ENCODE data around the gene BRF1.
"Not testable (repeated sequence)": the region's sequence is repeated elsewhere in the genome, so short reads cannot be mapped to it uniquely, and the experiment has no call there.

Gene BRF1

DNA sequence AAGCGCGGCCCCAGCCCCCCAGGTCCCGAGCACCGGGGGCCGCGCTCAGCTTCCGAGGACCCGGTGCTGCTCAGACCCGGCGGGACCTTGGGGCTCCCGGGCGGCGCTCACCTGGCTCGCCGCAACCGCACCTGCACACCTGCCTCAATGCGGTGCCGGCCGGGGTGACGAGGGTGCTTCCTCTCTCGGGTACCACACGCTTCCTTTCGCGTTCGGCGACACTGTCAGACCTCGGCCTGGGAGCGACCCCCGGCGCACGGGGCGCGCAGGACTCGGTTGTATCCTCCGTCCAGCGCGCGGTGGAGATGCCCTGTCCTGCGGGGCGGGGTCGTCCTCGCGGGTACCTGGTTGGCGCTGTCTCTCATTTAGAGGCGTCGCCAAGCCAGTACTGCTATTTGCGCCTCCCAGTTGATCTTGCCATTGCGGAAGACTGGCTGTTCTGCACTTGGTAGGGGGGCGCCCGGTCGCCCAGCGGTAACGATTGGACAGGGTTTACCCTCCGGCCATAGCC is 14.5 kb upstream of the BRF1 start:
- DNase-seq (ENCODE audit: low spot score), result no peak

DNA sequence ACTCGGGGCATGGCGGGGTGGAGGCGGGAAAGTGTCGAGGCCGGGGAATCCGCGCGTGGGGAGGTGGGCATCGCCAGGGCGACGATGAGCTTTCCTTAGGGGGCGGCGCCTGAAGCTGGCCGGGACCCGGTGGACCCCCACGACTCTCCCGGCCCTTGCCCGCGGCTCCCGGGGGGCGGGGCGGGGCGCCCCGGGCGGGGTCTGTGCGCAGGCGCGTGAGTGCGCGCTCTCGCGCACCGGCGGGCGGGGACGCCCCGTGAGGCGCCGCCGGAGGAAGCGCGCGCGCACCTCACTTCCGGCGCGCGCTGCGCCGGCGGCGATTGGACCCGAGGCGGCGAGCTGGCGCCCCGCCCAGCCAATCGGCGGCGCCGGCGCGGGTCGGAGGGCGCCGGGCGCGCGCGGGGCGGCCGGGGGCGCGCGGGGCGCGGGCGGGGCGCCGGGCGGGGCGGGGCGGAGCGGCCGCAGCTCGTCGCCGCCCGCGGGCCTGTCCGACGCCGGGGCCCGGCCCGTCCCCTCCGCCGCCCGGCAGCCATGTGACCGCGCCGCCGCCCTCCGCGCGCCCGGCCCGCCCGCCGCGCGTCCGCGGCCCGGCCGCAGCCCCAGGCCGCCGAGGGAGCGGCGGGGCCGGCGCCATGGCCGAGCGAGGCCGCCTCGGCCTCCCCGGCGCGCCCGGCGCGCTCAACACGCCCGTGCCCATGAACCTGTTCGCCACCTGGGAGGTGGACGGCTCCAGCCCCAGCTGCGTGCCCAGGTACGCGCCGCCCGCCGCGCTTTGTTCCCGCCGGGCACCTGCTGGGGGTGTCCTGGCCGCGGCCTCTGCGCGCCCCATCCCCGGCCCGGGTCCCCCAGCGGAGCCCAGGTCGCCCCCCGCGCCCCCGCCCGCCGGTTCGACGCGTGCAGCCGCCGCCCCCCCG is 13.7 kb upstream of the BRF1 start, which contains the start of gene PACS2:
Gene PACS2 (plus strand): TSS at position 462 of the 914 bp plus-strand sequence. CDS start 171 bp downstream, at position 633.
- DNase-seq (ENCODE audit: low spot score), result peak; percentile 78

DNA sequence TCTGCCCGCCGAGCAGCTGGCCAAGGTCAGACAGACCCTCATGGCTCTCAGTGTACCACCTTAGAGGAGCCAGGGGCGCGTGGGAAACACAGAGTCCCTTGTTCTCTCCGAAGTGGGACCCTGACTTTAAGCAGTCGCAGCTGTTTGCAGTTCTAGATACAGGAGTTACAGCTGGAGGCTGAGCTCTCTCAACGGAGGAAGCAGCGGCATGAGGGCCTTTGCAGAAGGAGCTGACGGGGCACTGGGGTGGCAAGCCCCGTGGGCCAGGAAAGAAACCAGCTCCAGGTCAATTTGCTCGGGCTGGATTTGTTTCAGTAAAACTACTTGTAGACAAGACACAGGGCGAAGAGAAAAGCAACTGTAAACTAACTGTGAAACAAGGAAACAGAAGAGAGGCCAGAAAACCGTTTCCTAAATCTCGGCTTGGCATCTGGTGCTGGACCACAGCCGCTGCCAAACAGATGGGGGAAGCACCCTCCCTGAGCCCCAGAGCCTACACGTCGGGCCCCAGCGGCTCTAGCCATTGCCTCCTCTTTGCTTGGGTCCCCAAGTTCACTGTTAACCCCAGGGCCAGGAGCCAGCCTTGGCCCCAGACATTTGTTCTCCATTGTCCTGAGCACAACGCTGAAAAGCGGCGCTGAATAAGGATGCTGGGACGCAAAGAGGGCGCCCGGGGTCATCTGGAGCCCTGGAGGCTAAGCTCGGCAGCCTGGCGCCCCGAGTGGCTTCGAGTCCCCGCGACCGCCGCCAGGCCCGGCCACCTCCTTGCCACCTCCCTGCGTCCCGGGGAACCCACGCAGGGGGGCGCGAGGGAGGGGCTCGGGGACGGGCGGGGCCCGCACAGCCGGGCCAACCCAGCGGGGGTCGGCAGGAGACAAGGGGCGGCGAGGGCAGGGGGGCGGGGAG is 12.8 kb upstream of the BRF1 start:
- DNase-seq (ENCODE audit: low spot score), result no peak

DNA sequence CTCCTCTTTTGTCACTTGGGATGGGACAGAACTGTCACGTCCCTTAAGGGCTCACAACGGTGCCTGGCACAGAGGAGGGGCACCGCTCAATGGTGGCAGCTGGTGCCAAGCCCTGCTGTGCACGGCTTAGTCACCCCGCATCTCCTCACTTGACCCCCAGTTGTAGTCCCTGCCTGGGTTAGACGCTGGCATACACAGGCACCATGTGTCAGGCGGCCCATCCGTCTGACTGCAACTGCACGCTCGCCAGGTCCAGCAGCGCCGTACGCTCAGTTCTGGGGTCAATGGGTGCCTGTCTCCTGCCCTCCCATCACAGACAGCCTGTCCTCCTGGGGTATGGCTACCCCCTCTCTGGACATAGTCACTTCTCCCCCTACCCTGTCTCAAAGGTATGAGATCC is 12.2 kb upstream of the BRF1 start:
- peak; percentile 94 for DNase-seq (ENCODE audit: low spot score)

DNA sequence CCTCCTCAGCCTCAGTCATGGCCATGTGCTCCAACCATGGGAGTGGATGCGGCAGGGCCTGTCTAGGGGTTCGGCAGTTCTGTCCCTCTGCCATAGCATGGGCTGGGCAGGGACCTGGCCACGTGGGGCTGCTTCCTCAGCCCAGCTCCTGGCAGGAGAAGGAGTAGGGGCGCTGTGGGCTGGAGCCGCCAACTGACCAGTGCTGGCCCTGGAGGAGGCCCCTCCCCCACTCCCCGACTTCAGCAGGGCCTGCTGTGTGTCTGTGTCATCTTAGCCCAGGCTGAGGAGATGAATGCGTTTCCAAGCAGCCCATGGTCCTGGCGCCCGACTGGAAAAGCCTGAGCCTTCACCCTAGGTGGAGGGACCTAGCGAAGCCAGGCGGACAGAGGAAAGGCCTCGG is 11.0 kb upstream of the BRF1 start:
- no peak for DNase-seq (ENCODE audit: low spot score)

DNA sequence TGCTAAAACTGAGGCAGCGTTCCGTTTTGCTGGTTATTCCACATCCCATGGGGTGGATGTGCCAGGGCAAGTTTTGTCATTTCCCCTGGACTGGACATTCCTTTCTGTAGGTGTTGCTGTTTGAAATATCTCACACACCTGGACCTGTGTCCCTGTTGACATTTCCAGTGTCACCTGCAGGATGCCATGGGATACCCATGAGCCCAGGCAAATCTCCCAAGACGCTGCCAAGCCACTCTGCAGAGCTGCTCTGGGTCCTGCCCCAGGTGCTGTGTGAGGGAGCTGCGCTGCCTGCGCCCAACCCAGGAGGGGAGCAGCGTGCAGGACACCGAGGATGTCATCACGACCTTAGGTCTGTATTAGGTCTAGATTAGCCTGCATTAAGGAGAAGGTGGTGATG is 8.6 kb upstream of the BRF1 start:
- no peak for DNase-seq (ENCODE audit: low spot score)

DNA sequence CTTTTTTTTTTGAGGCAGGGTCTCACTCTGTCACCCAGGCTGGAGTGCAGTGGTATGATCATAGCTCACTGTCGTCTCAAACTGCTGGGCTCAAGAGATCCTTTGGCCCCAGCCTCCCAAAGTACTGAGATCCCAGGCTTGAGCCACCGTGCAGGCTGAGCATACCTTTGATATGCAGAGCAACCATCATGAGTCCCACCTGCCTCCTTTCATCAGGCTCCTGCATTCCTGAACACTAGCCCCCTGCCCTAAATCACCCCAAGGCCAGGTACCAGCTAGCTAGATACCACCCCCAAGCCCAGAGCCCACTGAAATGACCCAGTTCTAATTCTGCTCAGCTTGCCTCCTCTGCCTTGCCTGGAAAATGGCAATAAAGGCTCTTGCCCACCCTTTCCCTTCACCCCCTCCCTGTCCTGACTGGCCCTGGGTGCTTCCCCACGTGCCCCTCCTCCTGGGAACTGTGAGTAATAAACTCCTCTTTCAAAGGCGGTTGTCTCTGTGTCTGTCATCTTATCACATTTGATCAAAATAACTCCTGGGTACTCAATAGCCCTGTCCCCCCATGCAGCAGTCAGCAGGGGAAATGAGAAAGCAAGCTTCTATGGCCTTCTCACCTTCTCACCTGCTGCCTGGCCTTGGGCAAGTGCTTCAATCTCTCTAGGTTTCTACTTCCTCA is 6.4 kb upstream of the BRF1 start:
- no peak for DNase-seq (ENCODE audit: low spot score)

DNA sequence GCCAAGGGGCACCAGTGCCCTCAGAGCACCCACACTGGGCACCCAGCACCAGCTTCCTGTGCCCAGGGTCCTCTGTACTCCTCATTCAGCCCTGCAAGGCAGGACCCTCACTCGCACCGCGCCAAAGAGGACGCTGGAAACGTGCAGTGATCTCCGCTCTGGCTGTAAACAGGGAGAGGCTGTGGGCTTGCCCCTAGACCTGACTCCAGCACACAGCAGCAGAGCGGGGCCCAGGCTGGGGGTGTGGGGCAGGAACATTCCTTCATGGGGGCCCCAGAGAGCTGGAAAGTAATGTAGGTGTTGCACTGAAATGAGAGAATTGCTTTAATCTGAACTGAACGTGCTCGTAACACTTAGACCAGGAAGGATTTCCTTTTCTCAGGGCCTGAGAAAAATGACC is 5.0 kb upstream of the BRF1 start:
- no peak for DNase-seq (ENCODE audit: low spot score)

DNA sequence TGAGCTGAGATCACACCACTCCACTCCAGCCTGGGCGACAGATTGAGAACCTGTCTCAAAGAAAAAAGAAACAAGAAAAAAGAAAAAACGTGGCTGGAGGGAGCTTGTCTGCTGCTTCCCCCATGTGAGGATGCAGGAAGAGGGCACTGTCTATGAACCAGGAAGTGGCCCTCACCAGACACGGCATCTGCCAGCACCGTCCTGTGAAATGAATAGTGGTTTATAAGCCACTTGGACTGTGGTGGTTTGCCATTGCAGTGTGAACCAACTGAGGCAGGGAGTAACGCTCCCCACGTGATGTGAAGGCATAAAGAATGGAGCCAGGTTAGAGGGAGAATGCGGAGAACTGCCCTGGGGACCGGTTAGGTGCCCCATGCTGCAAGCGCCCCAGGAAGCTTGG is 4.5 kb upstream of the BRF1 start:
- no peak for DNase-seq (ENCODE audit: low spot score)

DNA sequence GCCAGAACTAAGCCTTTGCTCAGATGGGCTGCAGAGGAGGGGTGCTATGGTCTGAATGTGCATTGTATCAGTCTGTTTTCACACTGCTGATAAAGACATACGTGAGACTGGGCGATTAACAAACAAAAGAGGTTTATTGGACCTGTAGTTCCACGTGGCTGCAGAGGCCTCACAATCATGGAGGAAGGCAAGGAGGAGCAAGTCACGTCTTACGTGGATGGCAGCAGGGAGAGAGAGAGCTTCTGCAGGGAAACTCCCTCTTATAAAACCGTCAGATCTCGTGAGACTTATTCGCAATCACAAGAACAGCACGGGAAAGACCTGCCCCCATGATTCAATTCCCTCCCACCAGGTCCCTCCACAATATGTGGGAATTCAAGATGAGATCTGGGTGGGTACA is 3.8 kb upstream of the BRF1 start:
- DNase-seq (ENCODE audit: low spot score), result no peak

DNA sequence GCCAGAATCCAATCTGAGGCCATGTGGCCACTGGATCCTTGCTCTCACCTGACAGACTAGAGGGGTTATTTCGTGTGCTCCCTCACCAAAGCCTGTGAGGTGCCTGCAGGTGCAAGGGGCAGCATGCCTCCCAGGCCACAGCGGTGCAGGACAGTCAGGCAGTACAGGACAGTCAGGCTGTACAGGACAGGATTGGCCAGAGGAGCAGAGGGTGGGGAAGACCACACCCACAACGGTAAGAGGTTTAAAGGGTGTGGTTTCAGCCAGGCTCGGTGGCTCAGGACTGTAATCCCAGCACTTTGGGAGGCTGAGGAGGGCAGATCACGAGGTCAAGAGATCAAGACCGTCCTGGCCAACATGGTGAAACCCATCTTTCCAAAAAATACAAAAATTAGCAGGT is 3.1 kb upstream of the BRF1 start:
- DNase-seq (ENCODE audit: low spot score), result no peak

DNA sequence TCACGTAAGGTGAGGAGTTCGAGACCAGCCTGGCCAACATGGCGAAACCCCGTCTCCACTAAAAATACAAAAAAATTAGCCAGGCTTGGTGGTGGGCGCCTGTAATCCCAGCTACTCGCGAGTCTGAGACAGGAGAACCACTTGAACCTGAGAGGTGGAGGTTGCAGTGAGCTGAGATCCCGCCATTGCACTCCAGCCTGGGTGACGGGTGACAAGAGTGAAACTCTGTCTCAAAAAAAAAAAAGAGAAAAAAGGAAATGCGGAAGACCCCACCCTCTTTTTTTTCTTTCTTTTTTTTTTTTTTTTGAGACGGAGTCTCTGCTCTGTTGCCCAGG is 1.1 kb upstream of the BRF1 start:
- DNase-seq (ENCODE audit: low spot score), result not testable (repeated sequence)

DNA sequence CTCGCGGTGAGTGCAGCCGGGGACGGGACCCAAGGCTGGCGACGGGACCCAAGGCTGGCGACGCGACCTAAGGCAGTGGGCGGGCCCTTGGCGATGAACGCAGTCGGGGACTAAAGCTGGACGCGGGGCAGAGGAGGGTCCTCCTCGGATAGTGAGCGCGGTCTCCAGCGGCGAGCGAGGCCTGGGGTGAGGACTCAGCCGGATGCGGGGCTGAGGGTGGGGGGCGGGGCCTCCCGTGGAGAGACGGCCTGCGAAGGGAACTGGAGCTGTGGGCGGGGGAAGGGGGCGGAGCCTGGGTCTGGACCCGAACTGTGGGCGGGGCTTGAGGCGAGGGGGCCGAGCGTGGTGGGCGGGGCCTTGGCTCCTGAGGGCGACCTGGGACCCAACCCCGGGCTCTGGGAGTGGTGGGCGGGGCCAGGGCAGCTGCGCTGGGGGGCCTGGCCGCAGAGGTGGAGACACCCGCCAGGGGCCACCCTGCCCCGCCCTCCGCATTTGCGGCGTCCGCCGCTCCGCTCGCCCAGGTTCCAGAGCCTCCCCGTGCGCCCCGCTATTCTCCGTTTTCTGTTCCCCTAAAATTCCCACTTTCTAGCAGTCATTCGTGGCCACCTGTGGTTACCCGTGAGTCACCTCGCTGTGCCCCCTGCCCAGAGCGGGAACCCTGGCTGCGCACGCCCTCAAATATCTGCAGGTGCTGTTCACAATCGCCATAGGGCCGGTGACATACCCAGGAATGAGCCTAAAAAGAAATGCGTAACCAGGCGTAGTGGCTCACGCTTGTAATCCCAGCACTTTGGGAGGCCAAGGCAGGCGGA is 508 bp upstream of the BRF1 start:
- DNase-seq (ENCODE audit: low spot score), result peak; percentile 94

DNA sequence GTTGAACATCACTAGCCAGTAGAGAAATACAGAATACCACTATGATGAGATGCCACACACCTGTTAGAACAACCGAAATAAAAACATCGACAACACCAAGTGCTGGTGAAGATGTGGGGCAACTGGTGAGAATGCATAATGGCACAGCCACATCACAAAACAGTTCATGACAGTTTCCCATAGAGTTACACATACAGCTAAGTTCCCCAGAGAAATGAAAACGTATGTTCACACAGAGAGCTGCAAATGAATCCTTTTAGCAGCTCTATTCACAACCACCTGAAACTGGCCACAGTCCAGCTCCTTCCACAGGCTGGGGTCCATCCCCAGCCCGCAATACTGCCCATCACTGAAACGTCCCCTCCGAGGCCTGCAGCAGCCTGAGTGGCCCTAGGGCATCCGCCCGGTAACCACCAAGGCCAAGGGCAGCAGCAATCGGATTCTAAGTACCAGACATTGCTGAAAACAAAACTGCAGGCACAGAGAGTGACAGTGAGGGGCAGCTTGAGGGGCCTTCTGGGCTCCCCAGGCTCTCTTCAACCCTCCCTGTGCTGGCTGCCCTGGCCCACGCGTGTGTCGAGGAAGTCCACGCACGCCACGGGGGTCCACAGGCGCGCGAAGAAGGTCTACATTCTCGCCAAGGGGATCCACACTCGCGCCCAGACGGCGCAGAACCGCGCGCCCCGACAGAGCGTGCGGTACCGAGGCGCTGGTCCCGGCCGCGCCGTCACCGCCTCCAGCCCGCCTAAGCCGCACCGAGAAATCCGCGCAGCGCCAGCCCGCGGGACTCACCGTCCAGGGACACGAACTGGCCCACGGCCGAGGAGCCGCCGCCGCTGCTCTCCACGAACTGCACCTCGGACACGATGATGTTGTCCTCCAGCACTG is 903 bp downstream of the BRF1 start:
- no peak for DNase-seq (ENCODE audit: low spot score)

DNA sequence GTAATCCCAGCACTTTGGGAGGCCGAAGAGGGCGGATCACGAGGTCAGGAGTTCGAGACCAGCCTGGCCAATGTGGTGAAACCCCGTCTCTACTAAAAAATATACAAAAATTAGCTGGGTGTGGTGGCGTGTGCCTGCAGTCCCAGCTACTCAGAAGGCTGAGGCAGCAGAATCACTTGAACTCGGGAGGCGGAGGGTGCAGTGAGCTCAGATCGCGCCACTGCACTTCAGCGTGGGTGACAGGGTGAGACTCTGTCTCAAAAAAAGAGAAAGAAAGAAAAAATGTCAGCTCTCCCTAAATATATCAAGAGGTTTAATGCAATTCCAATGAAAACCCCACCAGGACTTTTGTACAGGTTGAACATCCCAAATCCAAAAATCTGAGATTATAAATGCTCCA is 3.5 kb downstream of the BRF1 start:
- not testable (repeated sequence) for DNase-seq (ENCODE audit: low spot score)

DNA sequence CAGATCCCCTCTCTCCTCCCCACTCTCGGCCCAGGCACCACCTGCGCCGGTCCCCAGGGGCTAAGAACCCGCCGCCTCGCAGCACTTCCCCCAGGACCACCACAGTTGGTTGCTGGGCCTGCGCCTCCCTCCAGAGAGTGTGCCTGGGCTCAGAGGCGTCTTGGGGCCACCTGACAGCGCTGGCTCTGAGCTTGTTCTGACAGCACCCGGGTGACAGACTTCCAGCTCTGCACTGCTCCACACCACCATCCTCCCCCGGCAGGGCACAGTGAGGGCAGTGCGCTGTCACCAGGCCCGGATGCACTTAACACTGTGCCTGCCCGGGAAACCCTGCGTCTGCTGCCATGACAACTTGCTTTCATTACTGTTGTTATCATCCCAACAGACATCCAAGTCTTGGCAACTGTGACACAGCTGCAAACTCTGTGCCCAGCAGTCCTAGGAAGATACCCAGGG is 6.6 kb downstream of the BRF1 start:
- DNase-seq (ENCODE audit: low spot score), result peak; percentile 79

DNA sequence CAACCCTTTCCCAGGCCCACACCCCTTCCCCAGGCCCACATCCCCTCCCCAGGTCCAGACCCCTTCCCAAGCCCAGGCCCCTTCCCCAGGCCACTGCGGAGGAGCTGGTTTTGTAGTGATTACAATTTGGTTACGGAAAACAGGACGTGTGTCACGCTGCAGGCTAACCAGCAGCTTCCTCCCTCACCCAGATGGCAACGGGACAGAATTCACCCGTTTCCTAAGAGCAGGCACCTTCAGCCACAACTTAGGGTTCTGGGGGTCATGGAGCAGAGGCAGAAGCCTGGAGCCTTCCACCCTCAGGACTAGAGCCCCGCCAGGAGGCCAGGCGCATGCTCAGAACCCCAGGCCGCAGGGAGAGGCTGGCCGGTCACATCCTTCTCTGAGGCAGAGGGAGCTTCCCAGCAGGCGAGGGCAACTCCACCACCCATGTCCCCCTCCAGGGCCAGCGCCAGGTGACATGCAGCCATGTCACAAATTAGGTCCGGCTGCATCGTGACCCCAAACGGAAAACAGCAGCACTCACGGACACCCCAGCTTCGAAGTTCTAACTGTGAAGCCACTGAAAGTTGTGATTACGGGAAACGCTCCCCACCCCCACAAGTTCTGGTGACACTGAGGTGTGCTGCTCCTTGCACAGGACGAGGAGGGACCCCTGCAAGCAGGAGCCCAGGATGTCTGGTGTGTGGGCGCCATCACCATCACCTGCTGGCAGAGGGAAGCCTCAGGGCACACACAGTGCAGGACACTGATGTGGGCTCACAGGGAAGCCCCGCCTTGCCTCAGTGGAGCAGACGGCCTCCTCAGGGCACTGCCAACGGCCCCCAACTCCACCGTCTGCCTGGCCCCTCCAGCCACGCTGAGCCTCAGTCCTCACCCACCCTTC is 7.7 kb downstream of the BRF1 start:
- DNase-seq (ENCODE audit: low spot score), result no peak

DNA sequence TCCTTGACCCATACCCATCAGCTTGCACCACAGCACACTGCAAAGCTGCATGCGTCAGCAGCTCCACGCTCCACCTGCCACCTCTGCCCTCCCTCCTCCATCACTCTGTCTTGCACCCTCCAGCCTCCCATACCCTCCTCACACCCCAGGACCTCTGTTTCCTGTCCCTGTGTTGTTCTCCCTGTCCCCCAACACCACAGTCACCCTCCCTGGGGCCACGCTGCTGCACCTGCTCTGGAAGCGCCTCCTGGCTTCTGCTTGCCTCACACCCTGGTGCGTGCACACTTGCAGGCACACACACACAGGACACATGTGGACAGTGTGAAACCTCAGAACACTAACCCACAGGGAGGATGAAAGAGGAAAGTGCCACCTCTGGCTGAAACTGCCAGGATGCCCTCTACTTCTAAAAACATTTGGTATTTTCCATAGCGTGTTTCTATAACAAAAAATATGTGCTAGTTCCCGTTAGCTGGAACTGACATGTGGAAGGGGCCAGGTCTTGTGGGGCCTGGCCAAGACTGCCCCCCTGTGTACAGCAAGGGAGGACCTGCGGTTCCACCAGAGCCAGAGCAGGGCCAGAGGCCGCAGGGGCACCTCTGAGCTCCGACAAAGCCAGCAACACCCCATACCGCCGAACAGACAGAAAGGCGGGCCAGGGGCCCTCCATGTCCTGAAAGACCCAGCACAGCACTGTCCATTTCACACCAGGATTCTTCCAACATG is 10.0 kb downstream of the BRF1 start:
- no peak for DNase-seq (ENCODE audit: low spot score)
